Mesendoderm (in vitro differentiated cells): Measurements from ENCODE around the gene FRMD3. TPM values are rescaled to one million over a fixed set of nuclear protein-coding genes. Genes with fewer than 3 reads are reported as not detected.

Source experiments
- DNase-seq: peaks from one replicate; pipeline ENCODE4 v3.0.0; 2013
- H2AK5ac ChIP-seq: 2 replicates; pipeline ENCODE4 v1.6.1; 2013; ENCODE audit warnings: low read length, inconsistent platforms
- H2BK120ac ChIP-seq: 2 replicates; pipeline ENCODE4 v1.6.1; 2013; ENCODE audit warnings: low read depth, mild to moderate bottlenecking, low read length, moderate library complexity, mixed read lengths
- H2BK15ac ChIP-seq: replicated peaks from 2 replicates; pipeline ENCODE4 v1.6.1; 2013; ENCODE audit warnings: low read depth, mild to moderate bottlenecking, moderate library complexity
- H2BK5ac ChIP-seq: 2 replicates; pipeline ENCODE4 v1.6.1; 2013; ENCODE audit warnings: low read length, inconsistent platforms
- H3K18ac ChIP-seq: 2 replicates; pipeline ENCODE4 v1.6.1; 2013; ENCODE audit warnings: mild to moderate bottlenecking, low read length, mixed read lengths
- H3K23ac ChIP-seq: one replicate; pipeline ENCODE4 v1.6.1; 2013; ENCODE audit warnings: low read length
- H3K27ac ChIP-seq: 2 replicates; pipeline ENCODE4 v1.5.1; 2013; ENCODE audit warnings: low read depth, mild to moderate bottlenecking, inconsistent platforms, low read length, moderate library complexity
- H3K27me3 ChIP-seq: 2 replicates; pipeline ENCODE4 v1.6.1; 2013; ENCODE audit warnings: low read length, control low read depth, mild to moderate bottlenecking, inconsistent platforms; ENCODE audit not compliant: insufficient read depth, poor library complexity
- H3K36me3 ChIP-seq: 2 replicates; pipeline ENCODE4 v1.6.1; 2013; ENCODE audit warnings: low read length, inconsistent platforms; ENCODE audit not compliant: control insufficient read depth, insufficient read depth
- H3K4ac ChIP-seq: one replicate; pipeline ENCODE4 v1.6.1; 2013; ENCODE audit warnings: low read depth, mild to moderate bottlenecking, low read length, moderate library complexity
- H3K4me1 ChIP-seq: 2 replicates; pipeline ENCODE4 v1.6.1; 2013; ENCODE audit warnings: low read depth, low read length, inconsistent platforms; ENCODE audit not compliant: control insufficient read depth
- H3K4me2 ChIP-seq: 2 replicates; pipeline ENCODE4 v1.6.1; 2013; ENCODE audit warnings: low read length
- H3K4me3 ChIP-seq: 2 replicates; pipeline ENCODE4 v1.5.1; 2013; ENCODE audit warnings: mild to moderate bottlenecking, low read length
- H3K56ac ChIP-seq: one replicate; pipeline ENCODE4 v1.6.1; 2013; ENCODE audit warnings: low read length
- H3K79me1 ChIP-seq: 2 replicates; pipeline ENCODE4 v1.6.1; 2013; ENCODE audit warnings: low read length, inconsistent platforms
- H3K79me2 ChIP-seq: 2 replicates; pipeline ENCODE4 v1.6.1; 2013; ENCODE audit warnings: mild to moderate bottlenecking, low read length; ENCODE audit not compliant: control insufficient read depth, insufficient read depth
- H3K9ac ChIP-seq: 2 replicates; pipeline ENCODE4 v1.6.1; 2013; ENCODE audit warnings: low read length, inconsistent platforms
- H4K5ac ChIP-seq: one replicate; pipeline ENCODE4 v1.6.1; 2013; ENCODE audit warnings: low read length
- H4K8ac ChIP-seq: one replicate; pipeline ENCODE4 v1.6.1; 2013; ENCODE audit warnings: low read depth, mild to moderate bottlenecking, control low read depth, low read length, moderate library complexity
- WGBS: extraction: QIAGEN DNeasy Blood & Tissue Kit; methylation state at CpG from one replicate; pipeline ENCODE4 v1.1.7; 2013; ENCODE audit warnings: low lambda C conversion rate, missing lambda C conversion rate; ENCODE audit not compliant: insufficient coverage; ENCODE audit errors: extremely low coverage; 5-methylcytosine and 5-hydroxymethylcytosine counted together
- small RNA-seq: library from polyadenylated mRNA; stranded (forward); fragments of <200 nt; extraction: miRNeasy Mini kit (QIAGEN cat#:217004); gene quantifications from one replicate; pipeline ENCODE3, GENCODE V24; 2013; ENCODE audit not compliant: insufficient read depth

FRMD3 gene

GRCh38 chr9:83199240-83199639, 339.0 kb downstream of the FRMD3 start:
- Histone ChIP-seq H4K8ac (no peak overlapping the region), H3K23ac (no peak overlapping the region), H3K27ac (no peak overlapping the region), H2AK5ac (no peak overlapping the region), H2BK120ac (no peak overlapping the region), H3K79me2 (no peaks in the 10 kb centered on the region), H3K56ac (no peak overlapping the region), H3K27me3 (no peaks in the 10 kb centered on the region), H3K4me1 (no peaks in the 10 kb centered on the region), H3K36me3 (no peaks in the 10 kb centered on the region), H2BK15ac (no peak overlapping the region), H3K79me1 (no peaks in the 10 kb centered on the region), H4K5ac (no peak overlapping the region), H3K4ac (no peak overlapping the region), H3K4me3 (no peak overlapping the region), H3K18ac (no peak overlapping the region), H3K9ac (no peak overlapping the region), H2BK5ac (no peak overlapping the region), H3K4me2 (no peak overlapping the region)
- peak; percentile 46 for DNase-seq
- WGBS: no CpG with 5 or more reads among the region's 5 CpGs

- Histone ChIP-seq H3K23ac (no peak overlapping the region), H3K4me1 (no peaks in the 10 kb centered on the region), H3K18ac (no peak overlapping the region), H3K9ac (no peak overlapping the region), H3K4me2 (no peak overlapping the region), H3K79me2 (no peaks in the 10 kb centered on the region), H2AK5ac (no peak overlapping the region), H3K56ac (no peak overlapping the region), H3K36me3 (no peaks in the 10 kb centered on the region), H2BK15ac (no peak overlapping the region), H2BK5ac (no peak overlapping the region), H2BK120ac (no peak overlapping the region), H3K27me3 (no peaks in the 10 kb centered on the region), H3K4ac (no peak overlapping the region), H3K4me3 (no peak overlapping the region), H4K8ac (no peak overlapping the region), H4K5ac (no peak overlapping the region), H3K79me1 (no peaks in the 10 kb centered on the region), H3K27ac (no peak overlapping the region)
- no CpG with 5 or more reads among the region's 3 CpGs for WGBS
- no peak for DNase-seq
These were observed 339.8 kb downstream of the FRMD3 start for GRCh38 chr9:83198371-83198770.

- no peak overlapping the region for H3K4ac ChIP-seq
- no CpG with 5 or more reads among the region's 6 CpGs for WGBS
These were observed 340.6 kb downstream of the FRMD3 start for GRCh38 chr9:83197591-83197990.

GRCh38 chr9:83196946-83197345, 341.3 kb downstream of the FRMD3 start:
- H3K79me1 ChIP-seq: no peaks in the 10 kb centered on the region
- no peaks in the 10 kb centered on the region for H3K36me3 ChIP-seq
- no peak overlapping the region for H4K8ac ChIP-seq
- no peak overlapping the region for H3K23ac ChIP-seq
- H3K79me2 ChIP-seq: no peaks in the 10 kb centered on the region
- no CpG with 5 or more reads among the region's 2 CpGs for WGBS
- H3K18ac ChIP-seq: no peak overlapping the region
- no peak overlapping the region for H3K4me3 ChIP-seq
- no peaks in the 10 kb centered on the region for H3K4me1 ChIP-seq
- no peak overlapping the region for H2BK120ac ChIP-seq
- H2AK5ac ChIP-seq: no peak overlapping the region
- H3K4ac ChIP-seq: no peak overlapping the region
- no peak overlapping the region for H4K5ac ChIP-seq
- no peak overlapping the region for H2BK5ac ChIP-seq
- no peak overlapping the region for H3K4me2 ChIP-seq
- H3K27me3 ChIP-seq: no peaks in the 10 kb centered on the region
- no peak overlapping the region for H3K27ac ChIP-seq
- H2BK15ac ChIP-seq: no peak overlapping the region
- no peak overlapping the region for H3K56ac ChIP-seq
- no peak overlapping the region for H3K9ac ChIP-seq
- DNase-seq: no peak

More at GRCh38 chr9:83197591-83197990, 340.6 kb downstream of the FRMD3 start:
- DNase-seq: no peak
- Histone ChIP-seq H3K27me3 (no peaks in the 10 kb centered on the region), H2BK5ac (no peak overlapping the region), H3K18ac (no peak overlapping the region), H2BK120ac (no peak overlapping the region), H3K9ac (no peak overlapping the region), H3K36me3 (no peaks in the 10 kb centered on the region), H4K5ac (no peak overlapping the region), H3K56ac (no peak overlapping the region), H3K27ac (no peak overlapping the region), H3K79me2 (no peaks in the 10 kb centered on the region), H3K79me1 (no peaks in the 10 kb centered on the region), H2AK5ac (no peak overlapping the region), H3K4me1 (no peaks in the 10 kb centered on the region), H4K8ac (no peak overlapping the region), H3K4me2 (no peak overlapping the region), H3K23ac (no peak overlapping the region), H3K4me3 (no peak overlapping the region), H2BK15ac (no peak overlapping the region)

Small RNA genes lying within 50 kb of the gene (small RNA-seq; reads per million reads assigned to genes)
- not detected for gene AL137847.3
- not detected for gene RN7SKP242
- not detected for gene RNU4-29P
